ENCODE results near the gene C1QTNF1. TPM values are rescaled to one million over a fixed set of nuclear protein-coding genes. Genes with fewer than 3 reads are reported as not detected.

The C1QTNF1 gene
- total RNA-seq, 2 donors from 2014 or later: 125 to 401 TPM

- no peaks in the 10 kb centered on the region for H3K9me3 ChIP-seq
- no peaks in the 10 kb centered on the region for H3K36me3 ChIP-seq
- no peak overlapping the region for H3K27ac ChIP-seq
- peaks cover 8 to 23% of the 10 kb centered on the region in 2 donors for H3K27me3 ChIP-seq
- no peak overlapping the region for H3K4me3 ChIP-seq
- H3K4me1 ChIP-seq: peaks cover 0 to 7% of the 10 kb centered on the region in 2 donors
- DNase-seq (ENCODE audit: low spot score): no peak
- no peak for TF ChIP-seq CTCF (IDR thresholded peaks at IDR 0.05)
Observed at GRCh38 chr17:79093270-79093669, 69.3 kb downstream of the C1QTNF1 start.

GRCh38 chr17:79094261-79094660 is 70.3 kb downstream of the C1QTNF1 start:
- Histone ChIP-seq H3K27ac (no peak overlapping the region), H3K27me3 (peaks cover 8 to 23% of the 10 kb centered on the region in 2 donors), H3K9me3 (no peaks in the 10 kb centered on the region), H3K36me3 (no peaks in the 10 kb centered on the region), H3K4me3 (no peak overlapping the region), H3K4me1 (peaks cover 0 to 7% of the 10 kb centered on the region in 2 donors)
- TF ChIP-seq CTCF (IDR thresholded peaks at IDR 0.05): no peak
- DNase-seq (ENCODE audit: low spot score): no peak

- Histone ChIP-seq H3K4me3 (no peak overlapping the region), H3K27me3 (peaks cover 8 to 23% of the 10 kb centered on the region in 2 donors), H3K4me1 (no peaks in the 10 kb centered on the region), H3K9me3 (no peaks in the 10 kb centered on the region), H3K36me3 (no peaks in the 10 kb centered on the region), H3K27ac (no peak overlapping the region)
- no peak for DNase-seq (ENCODE audit: low spot score)
- TF ChIP-seq CTCF (IDR thresholded peaks at IDR 0.05): no peak
Observed at GRCh38 chr17:79095345-79096055, 71.5 kb downstream of the C1QTNF1 start.

GRCh38 chr17:79096477-79096876 is 72.5 kb downstream of the C1QTNF1 start:
- Histone ChIP-seq H3K4me3 (no peak overlapping the region), H3K36me3 (no peaks in the 10 kb centered on the region), H3K27ac (no peak overlapping the region), H3K27me3 (peaks cover 8 to 23% of the 10 kb centered on the region in 2 donors), H3K4me1 (no peaks in the 10 kb centered on the region), H3K9me3 (no peaks in the 10 kb centered on the region)
- no peak for DNase-seq (ENCODE audit: low spot score)
- no peak for TF ChIP-seq CTCF (IDR thresholded peaks at IDR 0.05)

GRCh38 chr17:79097226-79098055 is 73.5 kb downstream of the C1QTNF1 start:
- no peaks in the 10 kb centered on the region for H3K4me1 ChIP-seq
- no peak overlapping the region for H3K4me3 ChIP-seq
- no peak for TF ChIP-seq CTCF (IDR thresholded peaks at IDR 0.05)
- no peak overlapping the region for H3K27ac ChIP-seq
- no peak for DNase-seq (ENCODE audit: low spot score)
- peaks cover 8 to 23% of the 10 kb centered on the region in 2 donors for H3K27me3 ChIP-seq
- H3K9me3 ChIP-seq: no peaks in the 10 kb centered on the region
- no peaks in the 10 kb centered on the region for H3K36me3 ChIP-seq

Measured in right atrium auricular region (tissue), 2 donors.